ENCODE data around the gene IL3RA. TPM values are rescaled to one million over a fixed set of nuclear protein-coding genes. Genes with fewer than 3 reads are reported as not detected.
"Not testable (repeated sequence)": the region's sequence is repeated elsewhere in the genome, so short reads cannot be mapped to it uniquely, and the experiment has no call there.

The IL3RA gene
- total RNA-seq, 2 donors from 2014 or later, result 0.41 to 0.73 TPM

GRCh38 chrX:1322393-1322792, 14.2 kb upstream of the IL3RA start:
- ATAC-seq, result peak; percentile 77 to 89
- Mint-ChIP-seq H3K27ac (peak overlapping the region; percentile 48 to 52), H3K9me3 (no peaks in the 10 kb centered on the region), H3K36me3 (no peaks in the 10 kb centered on the region)
- peak in 1 of 2 donors; percentile 42 for DNase-seq (ENCODE audit: low spot score in 2 of 2)

GRCh38 chrX:1323315-1323714, 13.3 kb upstream of the IL3RA start:
- Mint-ChIP-seq H3K27ac (peak overlapping the region in 1 of 2 donors; percentile 48), H3K36me3 (no peaks in the 10 kb centered on the region)

GRCh38 chrX:1325515-1326116, 11.0 kb upstream of the IL3RA start:
- ATAC-seq (peak in 1 of 2 donors; percentile 14), DNase-seq (ENCODE audit: low spot score in 2 of 2) (no peak)
- Mint-ChIP-seq H3K9me3 (no peaks in the 10 kb centered on the region), H3K27ac (no peak overlapping the region), H3K36me3 (no peaks in the 10 kb centered on the region)

More at GRCh38 chrX:1323315-1323714, 13.3 kb upstream of the IL3RA start:
- ATAC-seq (peak; percentile 55 to 76), DNase-seq (ENCODE audit: low spot score in 2 of 2) (peak in 1 of 2 donors; percentile 56)
- no peaks in the 10 kb centered on the region for H3K9me3 Mint-ChIP-seq

DNA sequence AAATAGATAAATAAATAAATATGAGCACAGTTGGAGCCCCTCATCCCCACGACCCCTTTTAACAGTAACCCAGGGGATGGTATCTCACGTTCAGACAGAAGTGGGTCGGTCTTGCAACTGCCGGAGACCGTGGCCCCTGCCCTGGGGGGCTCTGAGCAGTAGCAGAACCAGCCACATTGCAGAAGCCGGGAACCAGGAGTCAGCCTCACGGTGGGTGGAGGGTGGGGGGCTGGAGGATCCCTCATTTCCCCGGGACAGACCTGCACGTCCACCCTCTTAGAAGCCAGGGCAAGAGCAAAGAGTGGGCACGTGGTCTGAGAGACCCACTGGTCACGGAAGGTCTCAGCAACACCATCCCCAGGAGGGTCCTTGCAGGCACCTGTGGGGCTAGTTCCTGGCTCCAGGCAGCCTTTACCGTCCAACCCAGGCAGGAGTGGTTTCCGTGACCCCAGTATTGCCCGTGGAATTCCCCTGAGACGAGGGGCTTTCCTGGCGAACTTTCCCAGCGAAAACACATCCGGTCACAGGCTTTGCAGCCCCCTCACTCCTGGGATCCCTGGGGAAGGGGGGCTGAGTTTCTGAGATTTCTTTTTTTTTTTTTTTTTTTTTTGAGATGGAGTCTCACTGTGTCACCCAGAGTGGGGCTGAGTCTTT, 8.8 kb upstream of the IL3RA start:
- no peaks in the 10 kb centered on the region for H3K36me3 Mint-ChIP-seq

GRCh38 chrX:1330605-1331004, 6.0 kb upstream of the IL3RA start:
- DNase-seq (ENCODE audit: low spot score in 2 of 2) (no peak), ATAC-seq (no peak)
- peak overlapping the region; percentile 44 to 76 for H3K27ac Mint-ChIP-seq
- no peaks in the 10 kb centered on the region for H3K9me3 Mint-ChIP-seq
- H3K36me3 Mint-ChIP-seq, result no peaks in the 10 kb centered on the region

More for the DNA sequence above, 8.8 kb upstream of the IL3RA start:
- DNase-seq (ENCODE audit: low spot score in 2 of 2) (no peak), ATAC-seq (no peak)
- Mint-ChIP-seq H3K9me3 (no peaks in the 10 kb centered on the region), H3K27ac (no peak overlapping the region)

GRCh38 chrX:1332433-1332832, 4.2 kb upstream of the IL3RA start:
- not testable (repeated sequence) for H3K36me3 Mint-ChIP-seq; H3K9me3 Mint-ChIP-seq; DNase-seq (ENCODE audit: low spot score in 2 of 2); H3K27ac Mint-ChIP-seq; ATAC-seq

- ATAC-seq (no peak), DNase-seq (ENCODE audit: low spot score in 2 of 2) (no peak)
- peaks cover 0 to 7% of the 10 kb centered on the region in 2 donors for H3K36me3 Mint-ChIP-seq
- H3K27ac Mint-ChIP-seq, result no peak overlapping the region
- H3K9me3 Mint-ChIP-seq, result no peaks in the 10 kb centered on the region
These were observed 1.7 kb upstream of the IL3RA start for GRCh38 chrX:1334854-1335253.

- peak in 1 of 2 donors; percentile 66 for ATAC-seq
- DNase-seq (ENCODE audit: low spot score in 2 of 2), result no peak
- Mint-ChIP-seq H3K9me3 (no peaks in the 10 kb centered on the region), H3K27ac (peak overlapping the region; percentile 9 to 74), H3K36me3 (peaks cover 0 to 13% of the 10 kb centered on the region in 2 donors)
These were observed 579 bp downstream of the IL3RA start for GRCh38 chrX:1336948-1337779.

DNA sequence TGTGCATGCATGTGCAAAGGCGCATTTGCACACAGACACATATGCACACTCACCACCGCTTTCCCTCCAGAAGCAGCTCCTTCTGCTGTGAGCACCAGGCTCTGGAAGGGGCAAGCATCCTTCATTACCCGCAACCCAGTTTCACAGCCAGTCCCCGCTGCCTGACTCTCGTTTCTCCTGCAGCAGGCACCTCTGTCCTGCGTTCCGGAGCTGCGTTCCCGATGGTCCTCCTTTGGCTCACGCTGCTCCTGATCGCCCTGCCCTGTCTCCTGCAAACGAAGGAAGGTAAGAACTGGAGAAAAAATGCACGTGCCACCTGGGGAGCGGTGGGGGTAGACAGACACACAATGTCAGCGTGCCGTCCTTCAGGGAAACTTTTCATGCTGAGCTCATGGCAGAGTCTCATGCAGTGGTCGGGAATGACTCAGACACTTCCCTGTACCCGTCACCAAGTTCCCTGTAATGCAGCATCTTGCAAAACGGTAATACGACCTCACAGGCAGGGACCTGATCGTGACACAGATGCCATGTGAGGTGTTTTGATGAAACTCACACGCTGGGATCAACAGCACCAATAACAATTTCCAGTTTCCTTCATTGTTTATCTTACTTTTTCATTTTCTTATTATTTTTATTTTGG, 5.1 kb downstream of the IL3RA start:
- DNase-seq (ENCODE audit: low spot score in 2 of 2) (no peak), ATAC-seq (no peak)
- Mint-ChIP-seq H3K36me3 (peaks cover 0 to 13% of the 10 kb centered on the region in 2 donors), H3K9me3 (no peaks in the 10 kb centered on the region), H3K27ac (no peak overlapping the region)

DNA sequence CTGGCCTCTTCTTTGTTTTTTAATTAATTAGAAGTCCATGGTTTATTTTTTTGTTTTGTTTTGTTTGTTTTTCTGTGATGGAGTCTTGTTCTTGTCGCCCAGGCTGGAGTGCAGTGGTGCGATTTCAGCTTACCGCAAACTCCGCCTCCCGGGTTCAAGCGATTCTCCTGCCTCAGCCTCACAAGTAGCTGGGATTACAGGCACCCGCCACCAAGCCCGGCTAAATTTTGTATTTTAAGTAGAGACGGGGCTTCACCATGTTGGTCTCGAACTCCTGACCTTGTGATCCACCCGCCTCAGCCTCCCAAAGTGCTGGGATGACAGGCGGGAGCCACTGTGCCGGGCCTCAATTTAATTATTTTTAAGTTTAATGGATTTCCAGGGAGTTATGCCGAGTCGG, 13.0 kb downstream of the IL3RA start:
- not testable (repeated sequence) for H3K36me3 Mint-ChIP-seq; H3K9me3 Mint-ChIP-seq; ATAC-seq; DNase-seq (ENCODE audit: low spot score in 2 of 2)
- peak overlapping the region in 1 of 2 donors; percentile 66 for H3K27ac Mint-ChIP-seq

- Mint-ChIP-seq H3K9me3 (peaks cover 0 to 4% of the 10 kb centered on the region in 2 donors), H3K36me3 (no peaks in the 10 kb centered on the region), H3K27ac (no peak overlapping the region)
- DNase-seq (ENCODE audit: low spot score in 2 of 2) (no peak), ATAC-seq (no peak)
These were observed 15.6 kb downstream of the IL3RA start for GRCh38 chrX:1351981-1352714.

DNA sequence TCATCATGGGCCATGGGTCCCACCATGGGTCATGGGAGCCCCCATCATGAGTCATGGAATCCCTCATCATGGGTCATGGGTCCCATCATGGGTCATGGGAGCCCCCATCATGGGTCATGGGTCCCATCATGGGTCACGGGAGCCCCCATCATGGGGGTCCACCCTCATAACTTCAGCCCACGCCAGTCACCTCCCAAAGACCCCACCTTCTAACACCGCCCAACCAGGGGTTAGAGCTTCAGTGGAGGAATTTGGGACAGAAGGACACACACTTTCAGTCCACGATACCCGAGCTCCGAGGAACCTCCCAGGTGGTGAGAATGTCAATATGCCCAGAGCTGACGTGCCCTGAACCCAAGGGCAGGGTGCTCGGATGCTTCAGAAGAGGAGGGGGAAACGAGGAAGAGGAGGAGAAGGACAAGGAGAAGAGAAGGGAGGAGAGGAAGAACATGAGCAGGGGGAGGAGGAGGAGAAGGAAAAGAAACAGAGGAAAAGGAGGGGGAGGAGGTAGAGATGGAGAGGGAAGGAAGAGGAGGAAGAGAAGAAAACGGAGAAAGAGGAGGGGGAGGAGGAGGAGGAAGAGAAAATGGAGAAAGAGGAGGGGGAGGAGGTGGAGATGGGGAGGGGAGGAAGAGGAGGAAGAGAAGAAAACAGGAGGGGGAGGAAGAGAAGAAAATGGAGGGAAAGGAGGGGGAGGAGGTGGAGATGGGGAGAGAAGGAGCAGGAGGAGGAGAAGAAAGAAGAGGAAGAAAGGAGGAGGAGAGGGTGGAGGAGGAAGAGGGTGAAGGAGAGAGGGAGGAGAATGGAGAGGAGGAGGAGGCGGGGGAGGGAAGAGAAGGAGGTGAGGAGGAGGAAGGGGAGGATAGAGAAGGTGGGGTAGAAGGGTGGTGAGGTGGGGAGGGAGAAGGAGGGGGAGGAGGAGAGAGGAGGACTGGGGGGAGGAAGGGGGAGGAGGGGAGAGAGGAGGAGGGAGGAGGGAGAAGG, 17.7 kb downstream of the IL3RA start:
- Mint-ChIP-seq H3K9me3 (peaks cover 3 to 4% of the 10 kb centered on the region in 2 donors), H3K27ac (peak overlapping the region in 1 of 2 donors; percentile 51), H3K36me3 (peaks cover 7 to 10% of the 10 kb centered on the region in 2 donors)
- ATAC-seq, result no peak
- DNase-seq (ENCODE audit: low spot score in 2 of 2), result no peak

DNA sequence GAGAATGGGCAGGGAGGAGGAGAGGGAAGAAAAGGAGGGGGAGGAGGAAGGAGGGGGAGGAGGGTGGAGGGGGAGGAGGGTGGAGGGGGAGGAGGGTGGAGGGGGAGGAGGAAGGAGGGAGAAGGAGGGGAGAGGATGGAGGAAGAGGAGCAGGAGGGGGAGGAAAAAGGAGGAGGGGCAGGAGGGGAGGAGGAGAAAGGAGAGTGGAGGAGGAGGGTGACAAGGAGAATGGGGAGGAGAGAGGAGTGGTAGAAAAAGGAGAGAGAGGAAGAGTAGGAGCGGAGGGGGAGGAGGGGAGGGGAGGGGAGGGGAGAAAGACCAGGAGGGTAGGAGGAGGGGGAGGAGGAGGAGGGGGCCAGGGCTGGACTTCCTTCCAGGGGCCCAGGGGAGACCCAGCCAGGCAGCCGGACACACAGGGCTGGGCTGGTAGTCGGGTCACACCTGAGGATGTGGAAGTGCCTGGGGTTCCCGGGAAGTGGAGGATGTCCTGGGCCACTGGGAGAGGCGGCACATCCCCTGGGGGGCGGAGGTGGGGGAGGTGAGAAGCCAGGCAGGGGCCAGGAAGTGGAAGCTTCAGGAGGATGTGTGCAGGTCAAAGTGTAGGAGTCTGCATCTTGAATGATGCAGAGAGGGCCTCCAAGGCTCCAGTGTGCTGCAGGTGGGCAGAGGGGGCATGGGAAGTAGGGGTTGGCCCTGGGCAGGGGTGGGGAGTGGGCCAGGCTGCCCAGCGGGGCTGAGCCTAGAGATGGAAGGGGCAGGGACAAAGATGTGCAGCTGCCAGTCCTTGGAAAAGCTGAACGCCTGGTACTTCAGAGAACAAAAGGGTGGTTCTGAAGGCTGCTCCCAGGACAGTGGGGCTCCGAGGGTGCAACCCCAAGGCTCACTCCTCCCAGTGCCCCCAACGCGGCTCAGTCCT, 18.8 kb downstream of the IL3RA start:
- H3K27ac Mint-ChIP-seq, result peak overlapping the region in 1 of 2 donors; percentile 66
- ATAC-seq, result peak in 1 of 2 donors; percentile 30
- H3K36me3 Mint-ChIP-seq, result peaks cover 7 to 15% of the 10 kb centered on the region in 2 donors
- no peak for DNase-seq (ENCODE audit: low spot score in 2 of 2)
- H3K9me3 Mint-ChIP-seq, result peaks cover 4 to 8% of the 10 kb centered on the region in 2 donors

- H3K9me3 Mint-ChIP-seq, result peaks cover 4 to 8% of the 10 kb centered on the region in 2 donors
- H3K36me3 Mint-ChIP-seq, result peaks cover 7 to 20% of the 10 kb centered on the region in 2 donors
- ATAC-seq (no peak), DNase-seq (ENCODE audit: low spot score in 2 of 2) (no peak)
- H3K27ac Mint-ChIP-seq, result no peak overlapping the region
These were observed 21.4 kb downstream of the IL3RA start for GRCh38 chrX:1357993-1358392.
